HG03135 (cell line): ENCODE measurements around the gene PCBP4.

ENCODE experiments used
- ATAC-seq: cut with Tn5 transposase; IDR thresholded peaks from one replicate; pipeline ENCODE4 v1.9.1; 2021; ENCODE audit warnings: mild to moderate bottlenecking, moderate library complexity; ENCODE audit not compliant: unreplicated experiment

The PCBP4 gene

DNA sequence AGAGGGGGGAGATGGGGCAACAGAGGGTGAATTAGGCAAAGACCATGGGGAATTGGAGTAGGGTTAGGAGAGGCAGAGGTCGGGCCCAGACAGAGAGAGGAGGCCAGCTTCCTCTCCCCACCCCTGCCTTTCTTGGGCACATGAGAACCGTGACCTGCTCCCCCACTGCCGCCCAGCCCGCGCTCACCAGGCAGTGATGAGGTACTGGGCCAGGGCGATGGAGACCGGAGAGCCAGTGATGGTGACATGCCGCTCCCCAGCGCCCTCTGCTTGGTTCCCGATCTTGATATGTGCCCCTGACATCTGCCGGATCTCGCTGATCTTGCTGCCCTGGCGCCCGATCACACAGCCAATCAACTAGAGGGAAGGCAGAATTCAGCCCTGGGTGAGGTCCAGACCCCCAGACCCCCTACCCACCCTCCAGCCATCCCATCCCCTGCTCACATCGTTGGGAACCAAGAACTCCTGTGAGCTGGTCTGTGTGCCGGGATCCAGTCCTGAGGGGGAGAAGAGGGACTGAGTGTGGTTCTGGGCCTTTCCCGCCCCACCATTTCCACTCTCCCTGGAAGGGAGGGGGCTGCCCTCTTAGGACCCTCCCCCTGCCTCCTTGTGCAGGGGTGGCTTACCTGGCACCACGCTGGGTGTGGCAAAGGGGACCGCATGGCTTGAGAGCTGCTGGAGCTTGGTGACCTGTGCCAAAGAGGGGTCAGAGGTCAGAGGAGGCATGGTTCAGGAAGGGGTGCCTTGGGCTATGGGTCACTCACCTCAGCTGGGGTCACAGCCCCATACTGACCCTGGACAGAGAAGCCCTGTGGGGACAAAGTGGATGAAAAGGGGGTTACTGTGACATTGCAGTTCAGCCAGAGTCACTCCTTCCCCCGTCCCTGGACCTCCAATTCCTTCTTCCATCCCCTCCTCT is 8.4 kb downstream of the PCBP4 start:
- ATAC-seq = no peak

DNA sequence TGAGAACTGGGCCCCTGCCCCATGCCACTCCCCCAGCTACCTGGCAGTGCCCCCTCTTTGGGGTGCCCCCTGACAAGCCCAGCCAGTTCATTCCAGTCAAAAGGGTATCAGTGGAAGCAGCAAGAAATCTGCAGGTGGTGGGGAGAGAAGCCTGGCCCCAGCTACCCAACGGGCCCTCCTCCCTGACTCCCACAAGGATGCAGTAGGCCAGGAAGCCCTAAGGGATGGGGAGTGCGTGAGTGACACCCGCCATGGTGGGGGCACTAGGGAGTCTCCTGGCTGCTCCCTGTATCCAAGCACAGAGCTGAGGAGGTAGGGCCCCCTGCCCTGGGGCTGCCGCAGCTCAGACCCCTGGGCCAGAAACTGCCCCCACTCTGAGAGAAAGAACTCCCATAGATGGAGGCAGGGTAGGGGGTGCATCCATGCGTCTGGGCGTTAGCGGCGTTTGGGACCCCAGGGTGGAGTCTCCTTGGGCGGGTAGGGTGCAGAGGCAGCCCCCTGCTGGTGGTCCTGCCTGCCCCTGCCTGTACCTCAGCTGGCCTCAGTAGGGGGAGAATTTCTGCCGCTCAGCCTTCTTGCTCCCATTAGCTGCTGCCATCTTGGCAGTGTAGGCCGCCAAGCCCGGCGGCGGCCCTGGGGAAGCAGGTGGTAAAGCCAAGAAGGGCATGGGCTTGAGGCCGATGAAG is 9.6 kb downstream of the PCBP4 start:
- no peak for ATAC-seq

DNA sequence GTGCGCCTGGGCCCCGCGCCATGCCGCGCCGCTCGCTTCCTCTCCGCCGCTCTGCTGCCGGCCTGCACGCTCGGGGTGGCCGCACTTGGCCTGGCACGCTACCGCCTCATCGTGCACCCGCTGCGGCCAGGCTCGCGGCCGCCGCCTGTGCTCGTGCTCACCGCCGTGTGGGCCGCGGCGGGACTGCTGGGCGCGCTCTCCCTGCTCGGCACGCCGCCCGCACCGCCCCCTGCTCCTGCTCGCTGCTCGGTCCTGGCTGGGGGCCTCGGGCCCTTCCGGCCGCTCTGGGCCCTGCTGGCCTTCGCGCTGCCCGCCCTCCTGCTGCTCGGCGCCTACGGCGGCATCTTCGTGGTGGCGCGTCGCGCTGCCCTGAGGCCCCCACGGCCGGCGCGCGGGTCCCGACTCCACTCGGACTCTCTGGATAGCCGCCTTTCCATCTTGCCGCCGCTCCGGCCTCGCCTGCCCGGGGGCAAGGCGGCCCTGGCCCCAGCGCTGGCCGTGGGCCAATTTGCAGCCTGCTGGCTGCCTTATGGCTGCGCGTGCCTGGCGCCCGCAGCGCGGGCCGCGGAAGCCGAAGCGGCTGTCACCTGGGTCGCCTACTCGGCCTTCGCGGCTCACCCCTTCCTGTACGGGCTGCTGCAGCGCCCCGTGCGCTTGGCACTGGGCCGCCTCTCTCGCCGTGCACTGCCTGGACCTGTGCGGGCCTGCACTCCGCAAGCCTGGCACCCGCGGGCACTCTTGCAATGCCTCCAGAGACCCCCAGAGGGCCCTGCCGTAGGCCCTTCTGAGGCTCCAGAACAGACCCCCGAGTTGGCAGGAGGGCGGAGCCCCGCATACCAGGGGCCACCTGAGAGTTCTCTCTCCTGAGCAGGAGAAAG is 11.1 kb downstream of the PCBP4 start:
- ATAC-seq = no peak

DNA sequence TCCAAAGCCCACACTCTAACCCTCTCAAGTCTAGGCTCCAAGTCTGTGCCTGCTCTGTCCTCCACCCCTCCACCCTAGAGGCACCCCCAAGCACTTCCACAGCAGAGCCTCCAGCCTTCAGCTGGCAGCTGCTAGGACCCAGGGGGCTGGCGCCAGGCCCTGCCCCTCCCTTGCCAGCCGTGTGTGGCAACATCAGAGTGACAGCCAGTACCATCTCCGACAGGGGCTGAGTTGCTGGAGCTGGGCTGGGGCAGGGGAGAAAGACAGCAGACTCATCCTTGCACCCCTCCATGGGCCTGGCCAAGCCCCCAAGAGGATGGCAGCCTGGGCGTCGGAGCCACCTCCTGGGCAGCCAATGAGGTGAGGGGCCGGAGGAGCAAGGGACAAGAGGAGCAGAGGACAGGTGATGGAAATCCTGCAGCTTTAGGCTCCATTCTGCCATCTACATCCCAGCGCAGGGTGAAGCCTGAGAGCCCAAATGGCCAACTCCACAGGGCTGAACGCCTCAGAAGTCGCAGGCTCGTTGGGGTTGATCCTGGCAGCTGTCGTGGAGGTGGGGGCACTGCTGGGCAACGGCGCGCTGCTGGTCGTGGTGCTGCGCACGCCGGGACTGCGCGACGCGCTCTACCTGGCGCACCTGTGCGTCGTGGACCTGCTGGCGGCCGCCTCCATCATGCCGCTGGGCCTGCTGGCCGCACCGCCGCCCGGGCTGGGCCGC is 11.9 kb downstream of the PCBP4 start, which contains the start of gene GPR62:
TSS of gene GPR62 (plus strand) at position 207 of the 718 bp plus-strand sequence. CDS start at position 479, 272 bp downstream.
- no peak for ATAC-seq

DNA sequence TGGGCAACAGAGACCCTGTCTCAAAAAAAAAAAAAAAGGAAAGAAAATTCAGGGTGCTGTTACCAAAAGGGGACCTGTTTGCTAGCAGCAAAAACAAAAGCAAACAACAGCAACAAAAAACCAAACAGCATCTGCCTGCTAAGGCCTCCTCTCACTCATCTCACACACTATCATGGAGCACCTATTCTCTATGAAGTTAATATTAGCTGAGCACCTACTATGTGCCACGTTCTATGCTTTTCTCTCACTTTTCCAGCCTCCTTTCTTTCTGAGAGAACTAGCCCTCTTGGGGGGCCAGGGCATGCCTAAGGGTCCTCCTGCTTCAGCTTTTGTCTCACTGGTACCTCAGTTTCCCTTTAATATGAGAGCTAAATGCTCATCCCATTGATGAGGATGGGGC is 12.5 kb downstream of the PCBP4 start:
- no peak for ATAC-seq

DNA sequence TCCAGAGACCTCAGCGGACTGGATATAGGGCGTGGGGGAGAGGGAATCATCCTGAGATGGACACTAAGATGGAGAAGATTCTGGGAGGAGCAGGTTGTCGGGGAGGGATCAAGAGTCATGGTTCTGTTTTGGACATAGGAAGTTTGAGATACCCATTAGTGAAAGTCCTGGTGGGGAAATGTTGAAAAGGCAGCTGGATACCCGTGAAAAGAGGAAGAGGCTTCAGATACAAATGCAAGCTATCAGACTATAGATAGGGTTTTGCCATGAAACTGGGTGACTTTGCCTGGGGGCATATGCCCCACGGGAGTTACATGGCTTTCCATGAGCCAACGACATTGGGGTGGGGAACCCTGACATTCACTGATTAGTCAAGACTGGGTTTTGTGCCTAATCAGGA is 13.1 kb downstream of the PCBP4 start:
- ATAC-seq = no peak

DNA sequence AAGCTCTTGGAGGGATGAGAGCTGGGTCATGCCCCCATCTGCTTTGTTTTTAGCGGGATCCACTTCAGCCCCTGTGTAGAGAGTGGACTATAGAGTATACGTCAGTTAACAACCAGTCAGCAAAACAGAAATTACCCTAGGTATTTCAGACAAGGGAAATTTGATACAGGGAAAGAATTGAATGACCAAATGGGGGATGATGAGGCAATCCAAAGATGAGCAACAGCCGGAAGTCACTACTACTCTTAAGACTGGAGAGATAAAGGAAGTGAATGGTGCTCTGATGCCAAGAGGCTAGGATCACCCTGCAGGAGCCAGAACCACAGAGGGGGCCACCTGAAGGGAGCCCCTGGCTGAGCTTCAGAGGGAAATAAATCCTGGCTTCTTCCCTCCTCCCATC is 13.8 kb downstream of the PCBP4 start:
- no peak for ATAC-seq

DNA sequence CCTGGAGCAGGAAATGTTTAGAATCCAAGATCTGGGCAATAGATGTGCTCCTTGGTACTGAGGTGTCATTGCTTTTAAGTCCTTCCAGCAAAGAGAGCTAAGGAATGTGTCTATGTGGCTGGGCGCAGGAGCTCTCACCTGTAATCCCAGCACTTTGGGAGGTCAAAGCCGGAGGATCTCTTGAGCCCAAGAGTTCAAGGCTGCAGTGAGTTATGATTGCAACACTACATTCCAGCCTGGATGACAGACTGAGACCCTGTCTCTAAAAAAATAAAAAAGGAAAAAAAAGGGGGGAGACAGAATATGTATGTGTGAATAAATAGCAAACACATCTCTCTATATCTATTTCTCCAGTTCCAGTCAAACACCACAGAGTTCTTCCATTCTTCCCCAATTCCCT is 16.4 kb downstream of the PCBP4 start:
- no peak for ATAC-seq

DNA sequence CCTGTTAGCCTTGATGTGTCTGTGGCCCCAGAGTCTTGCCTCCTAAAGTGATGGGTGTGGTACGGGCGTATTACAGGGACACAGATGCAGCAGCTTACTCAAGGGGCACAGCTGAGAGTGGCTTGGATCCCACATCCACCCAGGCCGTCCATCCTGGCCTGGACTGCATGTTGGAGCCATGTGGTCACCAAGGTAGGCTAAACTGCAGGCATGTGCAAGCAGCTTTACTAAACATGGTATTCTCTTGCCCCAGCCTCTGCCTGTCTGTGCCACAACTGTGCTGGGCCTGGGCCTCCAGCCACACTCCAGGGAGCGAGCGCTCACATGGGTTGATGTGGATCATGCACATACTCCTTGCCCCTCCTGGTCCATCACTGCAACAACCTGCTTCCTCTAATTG is 18.1 kb downstream of the PCBP4 start:
- ATAC-seq = no peak

DNA sequence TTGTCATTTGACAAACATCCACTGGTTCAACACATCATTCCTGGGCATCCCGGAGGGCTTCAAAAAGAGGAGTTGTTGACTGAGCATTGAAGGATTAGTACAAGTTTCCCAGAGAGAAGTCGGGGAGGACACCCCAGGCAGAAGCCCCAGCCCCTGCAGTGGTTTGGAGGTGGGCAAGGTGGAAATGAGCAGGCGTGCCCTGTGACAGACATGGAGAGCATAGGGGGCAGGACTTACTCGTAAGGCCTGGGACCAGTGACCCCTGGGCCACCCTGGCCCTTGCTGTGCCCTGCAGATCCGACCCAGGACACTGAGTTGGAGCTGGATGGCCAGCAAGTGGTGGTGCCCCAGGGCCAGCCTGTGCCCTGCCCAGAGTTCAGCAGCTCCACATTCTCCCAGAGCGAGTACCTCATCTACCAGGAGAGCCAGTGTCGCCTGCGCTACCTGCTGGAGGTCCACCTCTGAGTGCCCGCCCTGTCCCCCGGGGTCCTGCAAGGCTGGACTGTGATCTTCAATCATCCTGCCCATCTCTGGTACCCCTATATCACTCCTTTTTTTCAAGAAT is 19.2 kb downstream of the PCBP4 start:
- no peak for ATAC-seq

DNA sequence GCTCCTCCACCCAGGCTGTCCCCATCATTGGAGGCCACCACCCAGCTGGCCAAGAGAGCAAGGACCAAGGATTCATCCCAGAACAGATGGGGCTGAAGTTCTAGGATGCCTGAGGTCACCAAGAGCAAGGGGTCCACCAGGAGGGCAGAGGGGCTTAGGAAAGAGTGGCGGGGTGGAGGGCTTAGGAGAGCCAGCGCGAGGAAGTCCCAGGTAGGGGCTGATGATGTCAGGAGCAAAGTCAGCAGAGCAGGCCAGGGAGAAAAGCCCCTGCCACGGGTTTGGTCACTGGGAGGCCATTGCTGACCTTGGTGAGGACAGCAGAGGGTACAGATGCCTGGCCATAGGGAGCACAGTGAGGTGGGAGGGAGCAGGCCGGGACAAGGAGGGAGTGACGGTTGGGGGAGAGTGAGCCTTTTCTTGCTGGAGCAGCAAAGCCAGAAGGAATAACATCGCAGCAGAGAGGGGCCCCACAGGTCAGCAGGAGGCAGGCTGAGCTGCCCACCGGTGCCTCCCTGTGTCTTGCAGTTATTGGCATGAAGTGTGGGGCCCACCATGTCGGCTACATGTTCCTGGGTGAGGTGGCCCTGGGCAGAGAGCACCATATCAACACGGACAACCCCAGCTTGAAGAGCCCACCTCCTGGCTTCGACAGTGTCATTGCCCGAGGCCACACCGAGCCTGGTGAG is 19.9 kb downstream of the PCBP4 start:
- ATAC-seq = no peak

DNA sequence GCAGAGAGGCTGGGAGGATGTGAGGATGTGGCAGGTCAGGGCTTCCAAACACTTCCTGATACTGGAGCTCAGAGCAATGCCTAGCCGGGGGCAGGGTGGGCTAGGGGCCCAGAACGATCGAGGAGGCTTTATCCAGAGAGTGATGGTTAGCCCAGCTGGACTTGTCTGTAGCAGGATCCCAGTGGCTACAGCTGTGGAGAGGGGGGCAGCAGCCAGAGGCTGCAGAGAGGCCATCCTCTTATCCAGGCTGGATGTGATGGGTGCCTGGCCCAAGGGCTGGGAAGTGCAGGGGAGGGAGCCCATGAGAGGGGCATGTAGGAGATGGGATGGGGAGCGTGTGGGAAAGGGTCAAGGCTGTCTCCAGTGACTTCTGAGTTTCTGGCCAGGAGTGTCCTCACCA is 20.5 kb downstream of the PCBP4 start:
- no peak for ATAC-seq

DNA sequence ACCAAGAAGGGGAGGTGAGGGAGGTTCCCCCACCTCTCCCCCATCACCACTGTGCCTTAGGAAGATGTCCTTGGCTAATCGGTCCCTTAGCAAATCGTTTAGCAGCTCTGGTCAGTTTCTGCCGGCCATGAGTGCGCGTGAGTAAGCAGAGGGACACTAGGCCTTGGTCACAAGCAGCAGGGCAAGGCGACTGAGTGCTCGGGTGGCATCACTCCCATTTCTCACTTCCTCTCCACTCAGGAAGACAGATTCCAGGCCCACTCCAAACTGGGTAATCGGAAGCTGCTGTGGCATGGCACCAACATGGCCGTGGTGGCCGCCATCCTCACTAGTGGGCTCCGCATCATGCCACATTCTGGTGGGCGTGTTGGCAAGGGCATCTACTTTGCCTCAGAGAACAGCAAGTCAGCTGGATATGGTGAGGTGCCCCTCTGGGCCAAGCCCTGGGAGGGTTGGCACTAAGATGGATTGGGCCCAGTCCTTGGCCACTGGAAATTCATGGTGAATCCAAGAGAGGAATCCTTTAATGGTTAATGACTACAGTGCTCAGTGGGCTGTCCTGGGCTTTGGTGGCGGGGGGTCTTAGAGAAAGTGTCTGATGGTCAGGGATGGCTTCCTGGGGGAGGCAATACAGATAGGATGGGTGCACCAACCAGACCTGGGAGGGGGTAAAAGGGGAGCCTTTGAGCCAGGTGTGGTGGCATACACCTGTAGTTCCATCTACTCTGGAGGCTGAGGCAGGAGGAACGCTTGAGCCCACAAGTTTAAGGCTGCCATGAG is 21.1 kb downstream of the PCBP4 start:
- ATAC-seq = no peak

DNA sequence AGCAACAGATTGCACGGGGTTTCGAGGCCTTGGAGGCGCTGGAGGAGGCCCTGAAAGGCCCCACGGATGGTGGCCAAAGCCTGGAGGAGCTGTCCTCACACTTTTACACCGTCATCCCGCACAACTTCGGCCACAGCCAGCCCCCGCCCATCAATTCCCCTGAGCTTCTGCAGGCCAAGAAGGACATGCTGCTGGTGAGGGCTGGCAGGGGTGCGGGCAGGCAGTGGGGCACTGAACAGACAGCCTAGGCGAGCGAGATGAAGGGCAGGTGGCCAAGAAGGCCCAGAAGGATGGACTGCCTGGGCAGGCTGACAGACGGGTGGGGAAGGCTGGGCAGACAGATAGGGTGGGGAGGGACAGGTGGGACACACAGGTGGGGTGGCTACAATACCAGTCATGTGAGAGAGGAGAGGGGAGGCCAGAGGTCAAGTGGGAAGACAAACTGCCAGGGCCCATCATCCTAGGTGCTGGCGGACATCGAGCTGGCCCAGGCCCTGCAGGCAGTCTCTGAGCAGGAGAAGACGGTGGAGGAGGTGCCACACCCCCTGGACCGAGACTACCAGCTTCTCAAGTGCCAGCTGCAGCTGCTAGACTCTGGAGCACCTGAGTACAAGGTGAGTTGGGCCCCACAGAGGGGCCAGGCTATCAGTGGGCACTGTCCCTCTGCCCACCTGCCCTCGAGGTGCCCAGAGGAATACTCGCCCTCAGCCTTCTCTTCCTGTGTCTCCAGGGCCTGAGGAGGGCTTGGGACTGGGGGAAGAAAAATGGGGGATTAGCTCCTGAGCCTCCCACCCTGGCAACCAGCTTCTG is 22.0 kb downstream of the PCBP4 start:
- ATAC-seq = no peak

DNA sequence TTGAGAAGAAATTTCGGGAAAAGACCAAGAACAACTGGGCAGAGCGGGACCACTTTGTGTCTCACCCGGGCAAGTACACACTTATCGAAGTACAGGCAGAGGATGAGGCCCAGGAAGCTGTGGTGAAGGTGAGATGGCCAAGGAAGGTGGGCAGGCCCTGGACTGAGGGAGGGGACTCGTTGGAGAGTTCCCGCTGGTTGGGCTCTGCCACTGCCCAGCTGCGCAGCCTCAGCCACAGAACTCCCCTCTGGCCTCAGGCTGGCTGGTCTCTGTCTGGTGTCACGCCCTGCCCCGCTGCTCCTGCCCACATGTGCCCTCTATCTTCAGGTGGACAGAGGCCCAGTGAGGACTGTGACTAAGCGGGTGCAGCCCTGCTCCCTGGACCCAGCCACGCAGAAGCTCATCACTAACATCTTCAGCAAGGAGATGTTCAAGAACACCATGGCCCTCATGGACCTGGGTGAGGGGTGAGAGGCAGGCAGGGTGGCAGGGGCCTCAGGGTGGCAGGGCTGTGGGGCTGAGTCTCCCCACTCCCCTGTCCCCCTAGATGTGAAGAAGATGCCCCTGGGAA is 22.7 kb downstream of the PCBP4 start:
- ATAC-seq = no peak

DNA sequence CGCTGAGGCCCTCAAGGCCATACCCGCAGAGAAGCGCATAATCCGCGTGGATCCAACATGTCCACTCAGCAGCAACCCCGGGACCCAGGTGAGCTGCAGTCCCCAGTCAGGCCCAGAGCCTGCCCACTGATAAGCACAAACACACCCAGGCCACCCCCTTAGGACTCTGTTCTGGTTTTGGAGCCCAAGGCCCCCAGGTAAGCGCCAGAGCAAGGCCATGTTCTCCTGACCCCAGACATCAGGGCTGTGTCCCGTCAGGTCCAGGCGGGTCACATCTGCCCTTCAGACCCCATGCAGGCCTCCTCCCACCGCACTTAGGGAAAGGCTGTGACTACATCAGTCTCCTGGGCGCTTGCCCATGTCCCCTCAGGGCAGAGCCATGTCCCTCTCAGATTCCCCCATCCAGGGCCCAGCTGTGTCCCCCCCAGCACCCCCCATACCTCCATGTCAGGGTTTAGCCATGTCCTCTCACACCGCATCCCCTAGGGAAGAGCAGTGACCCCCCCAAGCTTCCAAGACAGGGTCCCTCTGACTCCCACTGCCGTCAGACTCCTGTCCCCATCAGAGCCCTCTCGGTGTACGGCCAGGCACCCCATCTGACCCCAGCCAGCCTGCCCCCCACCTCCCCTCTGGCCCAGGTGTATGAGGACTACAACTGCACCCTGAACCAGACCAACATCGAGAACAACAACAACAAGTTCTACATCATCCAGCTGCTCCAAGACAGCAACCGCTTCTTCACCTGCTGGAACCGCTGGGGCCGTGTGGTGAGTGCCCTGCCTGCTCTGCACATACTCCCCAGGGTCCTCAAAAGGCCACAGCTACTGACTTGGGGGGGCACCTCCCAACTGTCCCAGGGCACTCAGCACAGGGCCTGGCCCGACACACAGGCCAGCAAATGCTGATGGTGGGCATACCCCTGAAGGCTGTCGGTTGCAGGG is 23.5 kb downstream of the PCBP4 start:
- ATAC-seq = no peak
